Astrocyte (in vitro differentiated cells and primary cell): ENCODE results near the gene ARFGAP2. TPM values are rescaled to one million over a fixed set of nuclear protein-coding genes. Genes with fewer than 3 reads are reported as not detected.

Experiments
- DNase-seq: peaks from one replicate; pipeline ENCODE4 v3.0.0-alpha.2; 2010; ENCODE audit warnings: low read depth
- FAIRE-seq: peaks from 2 replicates; lab custom pipeline; 2011; peaks lifted over from hg19 to GRCh38; lab: Jason Lieb, UNC
- H2AFZ ChIP-seq: 2 replicates; pipeline ENCODE4 v1.6.0; 2012; ENCODE audit warnings: low read depth, low read length, inconsistent platforms
- H3K27ac ChIP-seq: 2 replicates; pipeline ENCODE4 v1.5.1; 2011; ENCODE audit warnings: low read depth, low read length, inconsistent platforms
- H3K27me3 ChIP-seq: 2 replicates; pipeline ENCODE4 v1.6.0; 2011; ENCODE audit warnings: low read length, inconsistent platforms; ENCODE audit not compliant: insufficient read depth
- H3K36me3 ChIP-seq: 2 replicates; pipeline ENCODE4 v1.5.1; 2011; ENCODE audit warnings: low read length, inconsistent platforms; ENCODE audit not compliant: insufficient read depth
- H3K4me1 ChIP-seq: 2 replicates; pipeline ENCODE4 v1.5.1; 2011; ENCODE audit warnings: low read length, inconsistent platforms; ENCODE audit not compliant: insufficient read depth
- H3K4me2 ChIP-seq: 2 replicates; pipeline ENCODE4 v1.6.0; 2012; ENCODE audit warnings: low read length, inconsistent platforms
- H3K4me3 ChIP-seq: 2 replicates; pipeline ENCODE4 v1.5.1; 2011; ENCODE audit warnings: low read depth, mild to moderate bottlenecking, low read length, inconsistent platforms; ENCODE audit not compliant: insufficient read depth
- H3K79me2 ChIP-seq: 2 replicates; pipeline ENCODE4 v1.6.0; 2012; ENCODE audit warnings: mild to moderate bottlenecking, low read length, inconsistent platforms; ENCODE audit not compliant: insufficient read depth
- H3K9ac ChIP-seq: 2 replicates; pipeline ENCODE4 v1.6.0; 2012; ENCODE audit warnings: mild to moderate bottlenecking, low read length, inconsistent platforms
- H3K9me3 ChIP-seq: 2 replicates; pipeline ENCODE4 v1.5.1; 2012; ENCODE audit warnings: low read depth, mild to moderate bottlenecking, low read length, inconsistent platforms; ENCODE audit not compliant: insufficient read depth
- H4K20me1 ChIP-seq: 2 replicates; pipeline ENCODE4 v1.6.0; 2012; ENCODE audit warnings: low read length, inconsistent platforms; ENCODE audit not compliant: insufficient read depth
- H3K27ac Mint-ChIP-seq: one replicate; pipeline ENCODE4 v1.8.0; 2021; ENCODE audit warnings: mild to moderate bottlenecking, mixed read lengths; ENCODE audit not compliant: unreplicated experiment
- H3K27me3 Mint-ChIP-seq: one replicate; pipeline ENCODE4 v1.8.0; 2021; ENCODE audit warnings: low read depth, mixed read lengths; ENCODE audit not compliant: unreplicated experiment
- H3K36me3 Mint-ChIP-seq: one replicate; pipeline ENCODE4 v1.8.0; 2021; ENCODE audit warnings: low read depth, mixed read lengths; ENCODE audit not compliant: unreplicated experiment
- H3K4me1 Mint-ChIP-seq: one replicate; pipeline ENCODE4 v1.8.0; 2021; ENCODE audit warnings: low read depth, mixed read lengths; ENCODE audit not compliant: unreplicated experiment
- H3K4me3 Mint-ChIP-seq: one replicate; pipeline ENCODE4 v1.8.0; 2021; ENCODE audit warnings: mild to moderate bottlenecking, moderate library complexity, mixed read lengths; ENCODE audit not compliant: unreplicated experiment
- H3K9me3 Mint-ChIP-seq: one replicate; pipeline ENCODE4 v1.8.0; 2021; ENCODE audit warnings: mild to moderate bottlenecking, mixed read lengths; ENCODE audit not compliant: unreplicated experiment
- EZH2 ChIP-seq: IDR thresholded peaks from 2 replicates; pipeline ENCODE4 v1.6.1; 2012; ENCODE audit warnings: mild to moderate bottlenecking, low read length, inconsistent platforms; ENCODE audit not compliant: insufficient read depth
- total RNA-seq: library from RNA; stranded (reverse); gene quantifications from 2 replicates; pipeline ENCODE4 v1.2.1, GENCODE V29; 2021
- TF ChIP-seq, protein P1 (sequence below): IDR thresholded peaks from 2 replicates; pipeline ENCODE4 v1.5.1; 2011; ENCODE audit warnings: low read depth, mild to moderate bottlenecking, inconsistent platforms, low read length, moderate library complexity; ENCODE audit not compliant: insufficient read depth

The ARFGAP2 gene
- total RNA-seq, 1 donor from 2014 or later: 51.0 TPM

DNA sequence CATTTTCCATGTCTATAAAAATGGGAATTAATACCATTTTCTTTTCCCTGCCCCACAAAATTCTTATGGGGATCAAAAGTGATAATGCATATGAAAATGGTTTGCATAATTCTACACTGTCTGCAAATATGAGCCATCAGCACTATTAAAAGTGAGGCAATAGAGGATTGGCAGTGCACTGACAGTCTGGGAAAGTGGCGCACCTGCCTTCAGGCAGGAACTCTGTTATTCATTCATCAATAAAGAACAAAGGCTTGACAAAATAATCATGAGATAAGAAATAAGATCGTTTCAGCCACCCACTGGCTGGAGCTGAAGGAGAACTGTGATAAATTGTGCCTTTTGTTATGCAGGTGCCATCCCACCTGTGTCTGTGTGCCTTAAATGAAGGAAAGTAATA lies 49.5 kb downstream of the ARFGAP2 start:
- TF ChIP-seq, protein P1, sequence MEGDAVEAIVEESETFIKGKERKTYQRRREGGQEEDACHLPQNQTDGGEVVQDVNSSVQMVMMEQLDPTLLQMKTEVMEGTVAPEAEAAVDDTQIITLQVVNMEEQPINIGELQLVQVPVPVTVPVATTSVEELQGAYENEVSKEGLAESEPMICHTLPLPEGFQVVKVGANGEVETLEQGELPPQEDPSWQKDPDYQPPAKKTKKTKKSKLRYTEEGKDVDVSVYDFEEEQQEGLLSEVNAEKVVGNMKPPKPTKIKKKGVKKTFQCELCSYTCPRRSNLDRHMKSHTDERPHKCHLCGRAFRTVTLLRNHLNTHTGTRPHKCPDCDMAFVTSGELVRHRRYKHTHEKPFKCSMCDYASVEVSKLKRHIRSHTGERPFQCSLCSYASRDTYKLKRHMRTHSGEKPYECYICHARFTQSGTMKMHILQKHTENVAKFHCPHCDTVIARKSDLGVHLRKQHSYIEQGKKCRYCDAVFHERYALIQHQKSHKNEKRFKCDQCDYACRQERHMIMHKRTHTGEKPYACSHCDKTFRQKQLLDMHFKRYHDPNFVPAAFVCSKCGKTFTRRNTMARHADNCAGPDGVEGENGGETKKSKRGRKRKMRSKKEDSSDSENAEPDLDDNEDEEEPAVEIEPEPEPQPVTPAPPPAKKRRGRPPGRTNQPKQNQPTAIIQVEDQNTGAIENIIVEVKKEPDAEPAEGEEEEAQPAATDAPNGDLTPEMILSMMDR: no peak
- no peak for TF ChIP-seq EZH2
- Mint-ChIP-seq H3K9me3 (no peaks in the 10 kb centered on the region), H3K4me3 (no peak overlapping the region), H3K4me1 (peaks cover 14% of the 10 kb centered on the region), H3K36me3 (no peaks in the 10 kb centered on the region), H3K27me3 (no peaks in the 10 kb centered on the region), H3K27ac (no peak overlapping the region)
- Histone ChIP-seq H3K79me2 (no peaks in the 10 kb centered on the region), H3K4me1 (no peaks in the 10 kb centered on the region), H3K27me3 (no peaks in the 10 kb centered on the region), H2AFZ (no peak overlapping the region), H3K36me3 (no peaks in the 10 kb centered on the region), H3K9me3 (no peaks in the 10 kb centered on the region), H3K9ac (no peak overlapping the region), H3K4me3 (no peak overlapping the region), H4K20me1 (no peaks in the 10 kb centered on the region), H3K27ac (no peak overlapping the region), H3K4me2 (no peak overlapping the region)
- FAIRE-seq: no peak
- no peak for DNase-seq

DNA sequence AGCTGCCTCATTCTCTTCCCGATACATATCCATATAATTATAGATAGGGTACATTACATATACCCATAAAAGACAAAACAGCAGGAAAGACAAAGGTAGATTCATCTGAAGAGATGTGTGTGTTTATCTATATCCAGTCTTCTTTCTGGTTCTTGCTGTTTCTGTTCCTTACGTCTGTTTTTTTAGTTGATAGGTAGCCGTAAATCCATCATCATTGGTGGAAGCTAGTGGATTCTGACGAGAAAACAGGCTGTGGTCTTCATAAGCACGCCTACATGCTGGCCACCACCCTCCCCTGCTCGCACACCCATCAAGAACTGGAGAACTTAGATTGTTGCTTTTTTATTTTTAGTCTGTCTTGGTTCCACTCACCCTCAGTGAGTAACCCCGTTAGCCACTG lies 51.6 kb downstream of the ARFGAP2 start:
- Mint-ChIP-seq H3K9me3 (no peaks in the 10 kb centered on the region), H3K27ac (no peak overlapping the region), H3K27me3 (no peaks in the 10 kb centered on the region), H3K4me3 (no peak overlapping the region), H3K4me1 (peaks cover 8% of the 10 kb centered on the region), H3K36me3 (no peaks in the 10 kb centered on the region)
- Histone ChIP-seq H3K9ac (no peak overlapping the region), H3K4me2 (no peak overlapping the region), H3K27ac (no peak overlapping the region), H3K36me3 (no peaks in the 10 kb centered on the region), H3K79me2 (no peaks in the 10 kb centered on the region), H3K4me1 (no peaks in the 10 kb centered on the region), H3K27me3 (no peaks in the 10 kb centered on the region), H2AFZ (no peak overlapping the region), H4K20me1 (no peaks in the 10 kb centered on the region), H3K9me3 (no peaks in the 10 kb centered on the region), H3K4me3 (no peak overlapping the region)
- TF ChIP-seq EZH2: no peak
- TF ChIP-seq, protein P1: no peak
- DNase-seq: no peak
- FAIRE-seq: no peak

DNA sequence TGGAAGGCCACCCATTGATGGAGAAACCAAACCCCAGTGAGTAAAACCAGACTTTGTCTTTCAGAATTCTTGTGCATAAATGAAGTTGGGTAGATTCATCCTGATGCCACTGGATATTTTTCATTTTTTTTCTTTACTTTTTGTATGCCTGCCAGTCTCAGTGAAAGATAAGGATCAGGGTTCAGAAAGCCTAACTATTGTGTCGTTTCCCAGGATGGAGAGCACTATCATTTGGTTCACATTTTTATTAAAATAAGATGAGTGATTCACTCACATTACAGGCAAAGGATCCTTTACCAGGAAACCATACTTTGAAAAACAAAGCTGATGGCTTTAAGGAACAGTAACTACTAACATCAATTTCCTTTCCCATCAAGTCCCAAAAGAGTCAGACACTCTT lies 52.0 kb downstream of the ARFGAP2 start:
- no peaks in the 10 kb centered on the region for H3K9me3 Mint-ChIP-seq
- Histone ChIP-seq H4K20me1 (no peaks in the 10 kb centered on the region), H3K36me3 (no peaks in the 10 kb centered on the region), H3K79me2 (no peaks in the 10 kb centered on the region), H3K9ac (no peak overlapping the region), H3K27me3 (no peaks in the 10 kb centered on the region), H3K4me2 (no peak overlapping the region), H3K27ac (no peak overlapping the region), H3K4me1 (no peaks in the 10 kb centered on the region), H3K9me3 (no peaks in the 10 kb centered on the region), H3K4me3 (no peak overlapping the region), H2AFZ (no peak overlapping the region)
- H3K4me1 Mint-ChIP-seq: peaks cover 8% of the 10 kb centered on the region
- H3K27ac Mint-ChIP-seq: no peak overlapping the region
- H3K4me3 Mint-ChIP-seq: no peak overlapping the region
- FAIRE-seq (no peak), DNase-seq (no peak)
- no peaks in the 10 kb centered on the region for H3K36me3 Mint-ChIP-seq
- TF ChIP-seq, protein P1: no peak
- TF ChIP-seq EZH2: no peak
- H3K27me3 Mint-ChIP-seq: no peaks in the 10 kb centered on the region
